ENCODE data around the gene FASN. TPM values are rescaled to one million over a fixed set of nuclear protein-coding genes. Genes with fewer than 3 reads are reported as not detected.

Gene FASN
- total RNA-seq, 3 donors from 2014 or later (not counting 1 experiment from before 2014, with no cell fraction given), result 53.8 to 56.2 (median 54.0) TPM

DNA sequence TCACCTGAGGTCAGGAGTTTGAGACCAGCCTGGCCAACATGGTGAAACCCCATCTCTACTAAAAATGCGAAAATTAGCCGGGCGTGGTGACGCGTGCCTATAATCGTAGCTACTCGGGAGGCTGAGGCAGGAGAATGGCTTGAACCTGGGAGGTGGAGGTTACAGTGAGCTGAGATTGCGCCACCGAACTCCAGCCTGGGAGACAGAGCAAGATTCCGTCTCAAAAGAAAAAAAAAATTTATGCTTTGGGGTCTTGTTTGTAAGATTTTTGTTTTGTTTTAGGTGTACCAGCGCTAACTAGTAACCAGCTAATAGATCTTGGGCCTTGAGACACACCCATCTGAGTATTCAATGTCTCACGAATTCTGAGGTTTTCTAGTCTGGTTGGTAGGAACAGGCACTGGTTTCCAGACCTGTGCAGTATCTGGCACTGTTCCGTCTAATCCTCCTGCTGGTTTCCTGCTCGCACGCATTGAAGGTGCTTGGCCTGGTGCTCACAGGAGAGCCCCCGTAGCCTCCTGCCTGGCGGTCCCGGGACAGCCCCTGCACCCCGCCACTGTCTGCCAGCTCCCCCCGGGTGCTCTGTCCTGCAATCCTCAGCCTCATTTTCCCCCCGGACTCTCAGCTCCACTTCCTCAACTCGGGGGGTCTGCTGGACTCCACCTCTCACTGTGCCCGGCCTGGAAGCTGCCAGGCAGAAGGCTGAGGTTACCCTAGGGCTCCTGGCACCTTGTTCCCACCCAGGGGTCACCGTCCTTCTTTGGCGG is 21.8 kb downstream of the FASN start:
- no peak overlapping the region for H3K27ac Mint-ChIP-seq
- no peak for DNase-seq
- Histone ChIP-seq H3K4me3 (ENCODE audit: low read length) (no peak overlapping the region), H3K4me1 (ENCODE audit: control insufficient read depth, insufficient read depth, low read length) (no peaks in the 10 kb centered on the region), H3K27ac (ENCODE audit: low read length) (no peak overlapping the region), H3K9me3 (ENCODE audit: control insufficient read depth, insufficient read depth, low read length) (no peaks in the 10 kb centered on the region), H3K36me3 (ENCODE audit: control insufficient read depth, insufficient read depth, low read length) (peaks cover 13% of the 10 kb centered on the region), H3K27me3 (ENCODE audit: control insufficient read depth, insufficient read depth, low read length) (no peaks in the 10 kb centered on the region)
- intact Hi-C loops (cut with micrococcal nuclease), result no loop called here
- 87% methylated on average over 25 of the region's 25 CpGs for WGBS (ENCODE audit: insufficient coverage)
- no peaks in the 10 kb centered on the region for H3K27me3 Mint-ChIP-seq (ENCODE audit: low read depth in 2 of 2)
- H3K9me3 Mint-ChIP-seq, result no peaks in the 10 kb centered on the region
- H3K4me1 Mint-ChIP-seq, result no peaks in the 10 kb centered on the region
- H3K36me3 Mint-ChIP-seq, result no peaks in the 10 kb centered on the region
- no peak for ATAC-seq
- H3K4me3 Mint-ChIP-seq, result no peak overlapping the region
- TF ChIP-seq, protein P1, sequence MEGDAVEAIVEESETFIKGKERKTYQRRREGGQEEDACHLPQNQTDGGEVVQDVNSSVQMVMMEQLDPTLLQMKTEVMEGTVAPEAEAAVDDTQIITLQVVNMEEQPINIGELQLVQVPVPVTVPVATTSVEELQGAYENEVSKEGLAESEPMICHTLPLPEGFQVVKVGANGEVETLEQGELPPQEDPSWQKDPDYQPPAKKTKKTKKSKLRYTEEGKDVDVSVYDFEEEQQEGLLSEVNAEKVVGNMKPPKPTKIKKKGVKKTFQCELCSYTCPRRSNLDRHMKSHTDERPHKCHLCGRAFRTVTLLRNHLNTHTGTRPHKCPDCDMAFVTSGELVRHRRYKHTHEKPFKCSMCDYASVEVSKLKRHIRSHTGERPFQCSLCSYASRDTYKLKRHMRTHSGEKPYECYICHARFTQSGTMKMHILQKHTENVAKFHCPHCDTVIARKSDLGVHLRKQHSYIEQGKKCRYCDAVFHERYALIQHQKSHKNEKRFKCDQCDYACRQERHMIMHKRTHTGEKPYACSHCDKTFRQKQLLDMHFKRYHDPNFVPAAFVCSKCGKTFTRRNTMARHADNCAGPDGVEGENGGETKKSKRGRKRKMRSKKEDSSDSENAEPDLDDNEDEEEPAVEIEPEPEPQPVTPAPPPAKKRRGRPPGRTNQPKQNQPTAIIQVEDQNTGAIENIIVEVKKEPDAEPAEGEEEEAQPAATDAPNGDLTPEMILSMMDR (IDR thresholded peaks at IDR 0.05), result no peak

DNA sequence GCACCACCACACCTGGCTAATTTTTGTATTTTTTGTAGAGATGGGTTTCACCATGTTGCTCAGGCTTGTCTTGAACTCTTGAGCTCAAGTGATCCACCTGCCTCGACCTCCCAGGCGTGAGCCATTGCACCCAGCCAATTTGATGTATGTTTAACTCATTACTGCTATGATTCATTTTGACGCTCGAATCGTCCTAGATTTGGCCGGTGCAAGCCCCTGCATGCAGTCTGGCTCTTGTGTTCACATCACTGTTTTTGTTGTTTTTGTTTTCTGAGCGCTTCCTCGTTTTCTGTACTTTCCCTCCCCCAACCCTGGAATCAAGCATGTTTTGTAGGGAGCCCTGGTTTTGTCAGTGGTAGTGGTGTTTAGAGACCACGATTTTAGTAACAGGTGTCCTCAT is 24.6 kb downstream of the FASN start:
- 93% methylated on average over 7 of the region's 9 CpGs for WGBS (ENCODE audit: insufficient coverage)
- H3K9me3 ChIP-seq (ENCODE audit: control insufficient read depth, insufficient read depth, low read length), result no peaks in the 10 kb centered on the region
- H3K4me3 ChIP-seq (ENCODE audit: low read length), result no peak overlapping the region
- Mint-ChIP-seq H3K27me3 (ENCODE audit: low read depth in 2 of 2) (no peaks in the 10 kb centered on the region), H3K27ac (no peak overlapping the region), H3K4me1 (no peaks in the 10 kb centered on the region), H3K36me3 (no peaks in the 10 kb centered on the region), H3K4me3 (no peak overlapping the region), H3K9me3 (no peaks in the 10 kb centered on the region)
- no peak for DNase-seq
- no peaks in the 10 kb centered on the region for H3K36me3 ChIP-seq (ENCODE audit: control insufficient read depth, insufficient read depth, low read length)
- no peaks in the 10 kb centered on the region for H3K27me3 ChIP-seq (ENCODE audit: control insufficient read depth, insufficient read depth, low read length)
- H3K27ac ChIP-seq (ENCODE audit: low read length), result no peak overlapping the region
- no peak for ATAC-seq
- intact Hi-C loops (cut with micrococcal nuclease), result no loop called here
- no peaks in the 10 kb centered on the region for H3K4me1 ChIP-seq (ENCODE audit: control insufficient read depth, insufficient read depth, low read length)
- TF ChIP-seq, protein P1 (IDR thresholded peaks at IDR 0.05), result no peak

DNA sequence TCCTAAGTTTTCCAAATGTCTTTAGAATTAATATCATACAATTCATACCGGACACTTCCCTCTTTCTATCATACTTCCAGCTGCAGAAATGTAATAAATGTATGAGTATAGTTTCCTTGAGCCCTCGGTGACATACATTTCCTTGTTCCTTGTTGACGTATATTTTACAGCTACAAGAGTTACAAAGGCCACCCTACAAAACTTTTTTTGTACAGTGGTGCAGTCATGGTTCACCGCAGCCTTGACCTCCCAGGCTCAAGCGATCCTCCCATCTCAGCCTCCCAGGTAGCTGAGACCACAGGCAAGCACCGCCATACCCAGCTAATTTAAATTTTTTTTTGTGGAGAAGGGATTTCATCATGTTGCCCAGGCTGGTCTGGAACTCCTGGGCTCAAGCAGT is 25.2 kb downstream of the FASN start:
- H3K27me3 Mint-ChIP-seq (ENCODE audit: low read depth in 2 of 2), result no peaks in the 10 kb centered on the region

More for the DNA sequence above, 25.2 kb downstream of the FASN start:
- no peak overlapping the region for H3K27ac Mint-ChIP-seq
- DNase-seq (no peak), ATAC-seq (no peak)
- H3K4me1 Mint-ChIP-seq, result no peaks in the 10 kb centered on the region
- Histone ChIP-seq H3K36me3 (ENCODE audit: control insufficient read depth, insufficient read depth, low read length) (no peaks in the 10 kb centered on the region), H3K4me1 (ENCODE audit: control insufficient read depth, insufficient read depth, low read length) (no peaks in the 10 kb centered on the region), H3K27me3 (ENCODE audit: control insufficient read depth, insufficient read depth, low read length) (no peaks in the 10 kb centered on the region), H3K9me3 (ENCODE audit: control insufficient read depth, insufficient read depth, low read length) (no peaks in the 10 kb centered on the region), H3K27ac (ENCODE audit: low read length) (no peak overlapping the region), H3K4me3 (ENCODE audit: low read length) (no peak overlapping the region)
- no peaks in the 10 kb centered on the region for H3K36me3 Mint-ChIP-seq
- 91% methylated on average over 5 of the region's 6 CpGs for WGBS (ENCODE audit: insufficient coverage)
- intact Hi-C loops (cut with micrococcal nuclease), result no loop called here
- H3K4me3 Mint-ChIP-seq, result no peak overlapping the region
- H3K9me3 Mint-ChIP-seq, result no peaks in the 10 kb centered on the region
- TF ChIP-seq, protein P1 (IDR thresholded peaks at IDR 0.05), result no peak
